ENCODE data around the gene KIDINS220. TPM values are rescaled to one million over a fixed set of nuclear protein-coding genes. Genes with fewer than 3 reads are reported as not detected.

Gene KIDINS220
- total and polyA plus RNA-seq, 2 of the 13 experiments (the other 11 are each of a cell fraction or from before 2014, with no cell fraction given): 25.2 to 32.3 TPM

DNA sequence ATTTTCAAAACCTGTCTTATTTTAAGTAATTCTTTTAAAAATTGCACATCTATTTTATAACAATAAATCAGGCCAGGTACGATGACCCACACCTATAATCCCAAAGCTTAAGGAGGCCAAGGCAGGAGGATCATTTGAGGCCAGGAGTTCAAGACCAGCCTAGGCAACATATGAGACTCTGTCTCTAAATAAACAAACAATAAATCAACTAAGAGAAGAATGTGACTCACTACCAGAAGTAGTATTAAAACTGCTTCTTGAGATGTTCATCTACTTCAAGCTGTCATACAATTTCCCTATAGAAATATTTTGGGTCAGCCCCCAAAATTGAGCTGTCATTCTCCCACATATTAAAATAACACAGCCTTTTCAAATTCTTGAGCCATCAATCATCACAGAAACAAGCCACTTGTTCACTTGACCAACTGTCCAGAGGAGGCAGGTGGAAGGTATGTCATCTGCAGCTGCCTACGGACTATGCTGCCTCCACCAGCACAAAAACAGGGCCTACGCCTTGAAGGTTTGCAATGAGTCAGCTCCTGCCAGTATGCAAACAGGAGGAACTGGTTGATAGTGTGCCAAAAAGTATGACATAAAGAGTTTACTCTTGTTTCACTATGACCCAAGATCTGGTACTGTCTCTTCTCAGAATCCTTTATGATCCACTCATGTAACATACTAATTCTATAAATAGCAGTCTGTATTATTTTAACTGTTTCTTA, 33.6 kb downstream of the KIDINS220 start (continued):
- TF ChIP-seq EP300 (IDR thresholded peaks at IDR 0.05; ENCODE audit: low read depth in 2 of 2, low read length in 2 of 2) (peak in 1 of 2 experiments; percentile 35; a peak in 1 of 4 replicates), EP300 (CRISPR knock-in tag; IDR thresholded peaks at IDR 0.05; ENCODE audit: borderline replicate concordance) (no peak), SIN3B (IDR thresholded peaks at IDR 0.05; ENCODE audit: low read length) (no peak), HOXA9 (CRISPR knock-in tag; IDR thresholded peaks at IDR 0.05; ENCODE audit: borderline replicate concordance) (no peak), ZNF207 (IDR thresholded peaks at IDR 0.05; ENCODE audit: borderline replicate concordance) (no peak), ELF4 (CRISPR knock-in tag; IDR thresholded peaks at IDR 0.05; ENCODE audit: borderline replicate concordance) (no peak), FOXA1 (IDR thresholded peaks at IDR 0.05) (no peak), FOXA1 (CRISPR knock-in tag; IDR thresholded peaks at IDR 0.05) (peak; percentile 46; the same call in 1 of the 2 replicates), BCL6 (CRISPR knock-in tag; IDR thresholded peaks at IDR 0.05) (no peak), RBM22 (optimal IDR thresholded peaks at IDR 0.05; ENCODE audit: low read length) (peak; percentile 39), RAD51 (IDR thresholded peaks at IDR 0.05; ENCODE audit: borderline replicate concordance) (no peak)
- TF ChIP-seq, protein P1, sequence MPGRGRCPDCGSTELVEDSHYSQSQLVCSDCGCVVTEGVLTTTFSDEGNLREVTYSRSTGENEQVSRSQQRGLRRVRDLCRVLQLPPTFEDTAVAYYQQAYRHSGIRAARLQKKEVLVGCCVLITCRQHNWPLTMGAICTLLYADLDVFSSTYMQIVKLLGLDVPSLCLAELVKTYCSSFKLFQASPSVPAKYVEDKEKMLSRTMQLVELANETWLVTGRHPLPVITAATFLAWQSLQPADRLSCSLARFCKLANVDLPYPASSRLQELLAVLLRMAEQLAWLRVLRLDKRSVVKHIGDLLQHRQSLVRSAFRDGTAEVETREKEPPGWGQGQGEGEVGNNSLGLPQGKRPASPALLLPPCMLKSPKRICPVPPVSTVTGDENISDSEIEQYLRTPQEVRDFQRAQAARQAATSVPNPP (CRISPR knock-in tag; IDR thresholded peaks at IDR 0.05): no peak
- TF ChIP-seq, protein P2, sequence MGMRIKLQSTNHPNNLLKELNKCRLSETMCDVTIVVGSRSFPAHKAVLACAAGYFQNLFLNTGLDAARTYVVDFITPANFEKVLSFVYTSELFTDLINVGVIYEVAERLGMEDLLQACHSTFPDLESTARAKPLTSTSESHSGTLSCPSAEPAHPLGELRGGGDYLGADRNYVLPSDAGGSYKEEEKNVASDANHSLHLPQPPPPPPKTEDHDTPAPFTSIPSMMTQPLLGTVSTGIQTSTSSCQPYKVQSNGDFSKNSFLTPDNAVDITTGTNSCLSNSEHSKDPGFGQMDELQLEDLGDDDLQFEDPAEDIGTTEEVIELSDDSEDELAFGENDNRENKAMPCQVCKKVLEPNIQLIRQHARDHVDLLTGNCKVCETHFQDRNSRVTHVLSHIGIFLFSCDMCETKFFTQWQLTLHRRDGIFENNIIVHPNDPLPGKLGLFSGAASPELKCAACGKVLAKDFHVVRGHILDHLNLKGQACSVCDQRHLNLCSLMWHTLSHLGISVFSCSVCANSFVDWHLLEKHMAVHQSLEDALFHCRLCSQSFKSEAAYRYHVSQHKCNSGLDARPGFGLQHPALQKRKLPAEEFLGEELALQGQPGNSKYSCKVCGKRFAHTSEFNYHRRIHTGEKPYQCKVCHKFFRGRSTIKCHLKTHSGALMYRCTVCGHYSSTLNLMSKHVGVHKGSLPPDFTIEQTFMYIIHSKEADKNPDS (CRISPR knock-in tag; IDR thresholded peaks at IDR 0.05): no peak

Measured in HepG2 (cell line).